Cardiac fibroblast (primary cell): ENCODE measurements around the gene SNRNP25.

Experiments used
- DNase-seq, 2 donors: peaks; one replicate each; pipeline versions ENCODE4 v3.0.0 to v3.0.0-alpha.2; 2010; ENCODE audit warnings: low read depth in 2 of 2
- H3K4me3 ChIP-seq, 2 donors: replicated peaks in 1 of 2; 1 replicate in 1 of 2; 2 replicates in 1 of 2; pipeline ENCODE4 v1.5.1; 2011; ENCODE audit warnings: low read depth in 2 of 2, low read length in 2 of 2, mild to moderate bottlenecking in 2 of 2, moderate library complexity in 1 of 2
- CTCF ChIP-seq: IDR thresholded peaks from one replicate; pipeline ENCODE4 v1.5.1; 2011; ENCODE audit warnings: low read depth, mild to moderate bottlenecking, low read length, inconsistent platforms

The SNRNP25 gene

GRCh38 chr16:62283-62967 is 8.8 kb downstream of the SNRNP25 start:
- DNase-seq, result no peak
- no peak for TF ChIP-seq CTCF
- H3K4me3 ChIP-seq, result no peak overlapping the region

GRCh38 chr16:62968-63391 is 9.4 kb downstream of the SNRNP25 start:
- TF ChIP-seq CTCF, result no peak

GRCh38 chr16:63466-63865 is 9.8 kb downstream of the SNRNP25 start:
- DNase-seq, result no peak
- no peak overlapping the region for H3K4me3 ChIP-seq
- no peak for TF ChIP-seq CTCF

More at GRCh38 chr16:62968-63391, 9.4 kb downstream of the SNRNP25 start:
- no peak for DNase-seq
- H3K4me3 ChIP-seq, result no peak overlapping the region

- no peak for TF ChIP-seq CTCF
- H3K4me3 ChIP-seq, result no peak overlapping the region
- no peak for DNase-seq
Measured at GRCh38 chr16:63998-64913, 10.6 kb downstream of the SNRNP25 start.

GRCh38 chr16:64914-65255 is 11.3 kb downstream of the SNRNP25 start:
- TF ChIP-seq CTCF, result no peak
- DNase-seq, result no peak
- H3K4me3 ChIP-seq, result no peak overlapping the region

- TF ChIP-seq CTCF, result peak; percentile 97
- peak; percentile 74 to 84 for DNase-seq
- H3K4me3 ChIP-seq, result no peak overlapping the region
Measured at GRCh38 chr16:65745-66144, 12.1 kb downstream of the SNRNP25 start.
